Measurements from ENCODE around the gene FAM25A.
"Not testable (repeated sequence)": the region's sequence is repeated elsewhere in the genome, so short reads cannot be mapped to it uniquely, and the experiment has no call there.

FAM25A gene

DNA sequence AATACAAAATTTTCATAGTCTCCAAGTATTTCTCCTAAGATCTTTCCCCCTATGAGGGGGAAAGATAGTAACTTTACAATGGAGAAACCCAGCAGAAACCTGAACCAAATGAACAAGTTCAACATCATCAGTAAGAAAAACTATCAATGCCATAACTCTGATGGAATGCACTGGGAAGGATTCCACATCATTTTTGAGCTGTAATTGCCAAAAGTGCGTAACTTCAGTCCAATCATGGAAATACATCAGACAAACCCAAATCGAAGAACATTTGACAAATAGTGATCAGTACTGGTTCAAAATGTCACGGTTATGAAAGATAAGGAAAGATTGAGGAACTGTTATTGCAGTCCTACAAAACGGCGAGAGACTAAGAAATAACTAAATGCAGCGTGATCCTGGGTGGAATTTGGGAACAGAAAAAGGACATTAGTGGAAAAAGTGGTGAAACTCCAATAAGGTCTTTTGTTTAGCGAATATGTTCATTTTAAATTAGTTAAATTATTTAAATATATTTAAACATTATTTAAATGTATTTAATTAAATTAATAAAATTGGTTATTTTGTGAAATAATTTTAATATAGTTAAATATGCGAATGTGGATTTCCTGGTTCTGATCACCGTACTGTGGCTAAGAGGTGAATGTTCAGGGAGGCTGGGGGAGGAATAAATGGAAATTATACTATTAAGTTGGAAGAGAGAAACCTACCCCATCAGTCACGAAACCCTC is 4.9 kb upstream of the FAM25A start:
- not testable (repeated sequence) for DNase-seq

- not testable (repeated sequence) for DNase-seq
These were observed 2.0 kb upstream of the FAM25A start for GRCh38 chr10:87018127-87018526.

GRCh38 chr10:87019066-87019465 is 1.0 kb upstream of the FAM25A start:
- DNase-seq, result not testable (repeated sequence)

DNA sequence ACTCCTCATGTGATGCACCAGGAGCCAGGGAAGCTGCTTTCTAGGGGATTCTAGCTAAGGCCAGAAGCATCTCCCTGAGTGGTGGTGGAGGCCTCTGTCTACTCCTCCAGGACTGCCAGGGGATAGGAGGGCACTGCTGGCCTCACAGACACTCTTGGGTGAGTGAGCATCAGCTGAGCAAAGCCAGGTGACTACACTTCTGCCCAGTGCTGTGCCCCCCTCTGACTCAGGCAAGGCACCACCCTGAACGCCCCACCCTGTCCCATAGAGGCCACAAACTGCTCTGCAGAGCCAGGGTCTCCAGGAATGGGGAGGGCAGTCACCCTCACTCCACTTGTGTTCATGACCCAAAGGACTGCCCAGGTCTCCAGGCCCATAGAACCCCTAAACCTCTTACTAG is 590 bp upstream of the FAM25A start:
- DNase-seq, result not testable (repeated sequence)

- DNase-seq, result not testable (repeated sequence)
These were observed 5.3 kb downstream of the FAM25A start for GRCh38 chr10:87025285-87025958.

- DNase-seq, result not testable (repeated sequence)
These were observed 6.8 kb downstream of the FAM25A start for GRCh38 chr10:87026747-87027508.

DNA sequence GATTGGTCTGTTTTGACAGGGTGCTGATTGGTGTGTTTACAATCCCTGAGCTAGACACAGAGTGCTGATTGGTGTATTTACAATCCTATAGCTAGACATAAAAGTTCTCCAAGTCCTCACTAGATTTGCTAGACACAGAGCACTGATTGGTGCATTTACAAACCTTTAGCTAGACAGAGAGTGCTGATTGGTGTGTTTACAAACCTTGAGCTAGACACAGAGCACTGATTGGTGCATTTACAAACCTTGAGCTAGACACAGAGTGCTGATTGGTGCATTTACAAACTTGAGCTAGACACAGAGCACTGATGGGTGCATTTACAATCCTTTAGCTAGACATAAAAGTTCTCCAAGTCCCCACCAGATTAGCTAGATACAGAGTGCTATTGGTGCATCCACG is 10.3 kb downstream of the FAM25A start:
- not testable (repeated sequence) for DNase-seq

- DNase-seq, result no peak
These were observed 11.0 kb downstream of the FAM25A start for GRCh38 chr10:87030912-87031635.

DNA sequence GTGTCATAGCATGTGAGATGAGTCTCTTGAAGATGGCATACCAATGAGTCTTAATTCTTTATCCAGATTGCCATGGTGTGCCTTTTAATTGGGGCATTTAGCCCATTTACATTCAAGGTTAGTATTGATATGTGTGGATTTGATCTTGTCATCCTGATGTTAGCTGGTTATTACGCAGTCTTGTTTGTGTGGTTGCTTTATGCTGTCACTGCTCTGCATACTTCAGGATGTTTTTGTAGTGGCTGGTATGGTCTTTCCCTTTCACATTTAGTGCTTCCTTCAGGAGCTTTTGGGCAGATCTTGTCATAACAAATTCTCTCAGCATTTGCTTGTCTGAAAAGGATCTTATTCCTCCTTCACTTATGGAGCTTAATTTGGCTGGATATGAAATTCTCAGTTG is 16.5 kb downstream of the FAM25A start:
- DNase-seq, result no peak

GRCh38 chr10:87038286-87038717 is 18.2 kb downstream of the FAM25A start:
- DNase-seq, result no peak

- no peak for DNase-seq
These were observed 18.7 kb downstream of the FAM25A start for GRCh38 chr10:87038786-87039185.

- DNase-seq, result not testable (repeated sequence)
These were observed 23.5 kb downstream of the FAM25A start for GRCh38 chr10:87043579-87043978.

- no peak for DNase-seq
These were observed 25.4 kb downstream of the FAM25A start for GRCh38 chr10:87045434-87045938.

DNA sequence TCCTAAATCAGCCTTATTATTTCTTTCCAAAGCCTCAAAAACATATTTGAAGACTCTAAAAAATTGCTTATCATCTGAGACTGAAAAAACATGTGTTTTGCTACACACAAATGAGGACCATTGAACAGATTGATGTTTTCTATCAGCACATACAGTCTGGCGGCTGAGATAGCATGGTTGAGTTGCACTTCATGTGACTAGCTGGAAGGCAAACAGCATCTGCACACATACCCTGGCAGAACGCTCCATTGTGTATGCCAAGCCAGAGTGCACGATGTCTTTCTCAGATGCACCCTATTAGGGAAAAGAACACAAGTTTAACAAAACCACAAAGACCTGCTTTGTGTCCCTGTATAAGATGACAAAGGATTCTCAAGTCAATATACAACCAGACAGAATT is 33.0 kb downstream of the FAM25A start:
- DNase-seq, result no peak

DNA sequence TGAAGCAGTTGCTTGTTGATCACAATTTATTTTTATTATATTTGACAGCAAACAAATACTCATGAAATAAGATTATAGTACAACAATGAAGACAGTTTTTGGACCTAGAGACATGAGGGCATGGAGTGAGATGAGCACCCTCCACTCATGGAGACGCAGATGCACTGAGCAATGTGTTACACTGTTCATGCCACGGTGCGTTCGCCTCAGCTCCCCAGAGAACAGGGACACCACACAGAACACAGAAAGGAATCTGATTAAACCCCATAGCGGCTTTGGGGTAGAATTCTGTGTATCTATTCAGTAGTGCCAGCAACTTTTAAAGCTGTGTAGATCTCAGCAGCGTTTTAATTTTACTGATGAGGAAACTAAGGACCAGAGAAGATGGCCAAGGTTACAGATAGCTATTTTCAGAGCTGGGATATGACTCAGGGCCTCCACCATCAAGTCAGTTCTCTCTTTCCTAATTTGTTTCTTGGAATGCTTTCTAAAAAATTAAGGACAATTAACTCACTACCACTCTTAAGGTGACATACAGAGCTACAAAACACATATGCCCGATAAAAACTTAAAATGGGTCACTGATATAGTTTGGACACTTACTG is 33.6 kb downstream of the FAM25A start:
- DNase-seq, result no peak

DNA sequence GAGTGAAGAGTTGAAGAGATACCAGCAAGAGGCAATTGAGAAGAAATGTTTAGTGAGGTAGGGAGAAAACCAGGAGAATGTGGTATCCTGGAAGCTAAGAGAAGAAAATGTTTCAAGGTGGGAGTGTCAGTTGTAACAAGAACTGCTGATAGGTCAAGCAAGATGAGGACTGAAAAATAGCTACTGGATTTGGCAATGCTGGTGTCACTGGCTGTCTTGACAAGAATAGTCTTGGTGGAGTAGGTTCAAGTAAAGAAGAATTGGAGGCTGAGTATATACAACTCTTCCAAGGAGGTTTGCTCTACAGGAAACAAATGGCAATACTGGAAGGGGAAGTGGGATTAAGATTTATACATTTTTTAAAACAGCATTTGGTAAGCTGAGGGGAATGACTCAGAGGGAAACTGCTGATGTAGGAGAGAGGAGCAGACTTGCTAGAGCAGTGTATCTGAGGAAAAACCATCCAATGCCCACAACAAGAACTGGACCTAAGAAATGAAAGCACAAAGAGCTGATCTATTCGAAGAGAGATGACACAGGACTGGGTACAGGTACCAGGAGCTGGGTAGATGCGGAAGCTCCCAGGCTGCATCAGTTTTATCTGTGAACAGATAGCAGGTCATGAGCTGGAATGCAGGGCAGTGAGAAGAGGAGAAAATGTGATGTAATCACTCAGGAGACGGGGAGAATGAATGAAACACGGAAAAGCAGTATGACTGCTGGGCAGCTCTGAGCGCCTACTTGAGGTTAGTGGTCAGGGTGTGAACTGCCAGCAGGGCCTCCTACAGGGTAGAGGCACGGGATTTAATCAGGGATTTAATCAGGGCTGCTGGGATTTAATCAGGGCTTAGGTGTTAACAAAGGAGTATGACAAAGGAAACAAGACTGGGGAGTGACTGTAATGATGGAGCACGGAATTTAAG is 34.5 kb downstream of the FAM25A start:
- DNase-seq, result no peak

DNA sequence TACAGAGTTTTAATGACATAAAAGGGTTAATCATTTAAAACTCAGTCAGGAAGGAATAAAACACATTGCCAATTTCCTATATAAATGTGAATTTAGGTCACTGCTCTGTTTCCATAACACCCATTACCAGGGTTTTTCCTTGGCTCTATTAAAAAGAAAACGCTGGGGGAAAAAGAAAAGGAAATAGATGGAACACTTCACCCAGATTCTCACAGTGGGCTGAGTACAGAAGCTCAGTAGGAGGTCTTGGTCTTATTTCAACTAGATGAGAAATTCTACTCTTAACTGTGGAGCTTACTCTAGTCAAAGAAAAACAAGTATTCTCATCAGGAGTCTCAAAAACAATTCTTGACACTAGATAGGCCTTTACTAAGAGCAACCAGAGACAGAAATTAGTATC is 38.1 kb downstream of the FAM25A start:
- DNase-seq, result no peak

DNA sequence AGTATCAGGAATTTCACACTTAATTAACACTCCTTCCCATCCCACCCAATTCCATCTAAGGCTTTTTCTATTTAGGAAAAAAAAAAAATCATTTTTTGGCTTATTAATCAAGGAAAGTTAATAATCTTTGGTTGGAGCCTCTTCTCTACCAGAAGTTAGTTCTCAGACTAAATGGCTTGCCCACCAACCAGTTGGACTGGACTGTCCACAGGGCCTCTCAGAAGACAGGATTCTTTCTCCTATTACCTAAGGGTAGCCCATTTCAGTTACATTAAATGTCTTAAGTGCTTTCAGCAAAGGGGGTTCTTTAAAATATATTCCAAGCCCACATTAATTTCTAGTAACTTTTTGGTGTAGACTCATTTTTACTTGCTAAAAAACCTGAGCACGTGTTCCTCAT is 39.3 kb downstream of the FAM25A start:
- no peak for DNase-seq

- no peak for DNase-seq
These were observed 40.3 kb downstream of the FAM25A start for GRCh38 chr10:87060280-87060928.

DNA sequence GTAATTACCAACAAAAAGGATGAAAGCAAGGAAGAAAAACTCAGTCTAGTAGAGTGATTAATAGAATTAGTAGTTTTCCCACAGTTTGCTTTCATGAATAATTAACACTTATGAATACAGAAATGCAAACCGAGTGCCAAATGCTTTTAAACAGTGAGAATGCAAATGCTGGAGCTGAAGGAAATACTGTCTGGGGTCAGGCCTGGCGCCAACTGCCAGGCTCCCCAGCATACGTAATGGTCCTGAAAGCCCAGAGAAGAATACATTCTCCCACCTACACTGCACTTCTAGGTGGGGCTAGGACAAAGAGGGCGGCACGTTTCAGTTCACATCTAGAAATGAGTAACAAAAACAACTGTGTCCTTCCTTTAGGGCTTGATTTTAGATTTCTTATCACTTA is 44.6 kb downstream of the FAM25A start:
- no peak for DNase-seq

DNA sequence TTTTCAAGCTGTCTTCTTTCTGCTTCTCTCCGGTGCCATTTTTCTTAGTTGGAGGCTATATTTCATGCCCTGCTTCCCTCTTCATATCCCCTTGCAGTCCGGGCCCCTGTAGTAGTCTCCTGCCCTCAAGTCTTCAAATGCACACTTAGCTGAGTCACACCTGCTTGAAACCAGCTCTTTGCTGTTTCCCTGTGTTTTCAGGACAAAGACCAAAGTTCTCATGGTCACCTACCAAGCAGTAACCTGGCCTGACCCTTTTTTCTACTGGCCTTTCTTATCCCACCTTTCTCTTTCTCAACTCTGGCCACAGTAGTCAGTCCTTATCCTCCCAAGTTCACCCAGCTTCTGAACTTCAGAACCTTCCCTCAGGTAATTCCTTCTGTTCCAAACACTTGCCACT is 46.1 kb downstream of the FAM25A start:
- DNase-seq, result no peak
